CD8-positive, alpha-beta memory T cell (primary cell): ENCODE measurements around the gene WIPI1. TPM values are rescaled to one million over a fixed set of nuclear protein-coding genes. Genes with fewer than 3 reads are reported as not detected.

Experiments
- CTCF ChIA-PET: fragments of 350-600 bp; sonication (Branson Sonifier 250); formaldehyde crosslinking; loops from one replicate; lab custom pipeline; 2021; ENCODE audit warnings: antibody characterized with exemption; lab: Charles Lee
- POLR2A ChIA-PET: fragments of 350-600 bp; sonication (Branson Sonifier 250); formaldehyde crosslinking; loops from one replicate; lab custom pipeline; 2021; ENCODE audit warnings: antibody characterized with exemption; lab: Charles Lee
- DNase-seq, 5 donors: peaks; one replicate each; pipeline versions ENCODE4 v3.0.0 to v3.0.0-alpha.2; 2020 to 2022; ENCODE audit warnings: mixed read lengths in 1 of 5
- H3K27ac ChIP-seq: one replicate; pipeline ENCODE4 v1.7.0; 2013; ENCODE audit warnings: low read depth, mild to moderate bottlenecking, low read length, moderate library complexity
- H3K27me3 ChIP-seq: 2 replicates; pipeline ENCODE4 v1.7.0; 2013; ENCODE audit warnings: low read length, mild to moderate bottlenecking; ENCODE audit not compliant: insufficient read depth, poor library complexity, severe bottlenecking
- H3K36me3 ChIP-seq: 2 replicates; pipeline ENCODE4 v1.7.0; 2013; ENCODE audit warnings: mild to moderate bottlenecking, low read length, moderate library complexity; ENCODE audit not compliant: insufficient read depth
- H3K4me1 ChIP-seq: 2 replicates; pipeline ENCODE4 v1.7.0; 2013; ENCODE audit warnings: mild to moderate bottlenecking, low read length, moderate library complexity; ENCODE audit not compliant: insufficient read depth
- H3K4me3 ChIP-seq: 2 replicates; pipeline ENCODE4 v1.7.0; 2013; ENCODE audit warnings: mild to moderate bottlenecking, low read length
- H3K9me3 ChIP-seq: 2 replicates; pipeline ENCODE4 v1.7.0; 2013; ENCODE audit warnings: mild to moderate bottlenecking, low read length
- H3K27ac Mint-ChIP-seq, 8 donors: one replicate each; pipeline ENCODE4 v1.8.0; 2020 to 2021; ENCODE audit warnings: mixed read lengths in 8 of 8, mild to moderate bottlenecking in 6 of 8, inconsistent platforms in 3 of 8, moderate library complexity in 3 of 8
- H3K27me3 Mint-ChIP-seq, 2 donors: one replicate each; pipeline ENCODE4 v1.8.0; 2020 to 2021; ENCODE audit warnings: mixed read lengths in 2 of 2, mild to moderate bottlenecking in 1 of 2, moderate library complexity in 1 of 2
- H3K36me3 Mint-ChIP-seq, 3 donors: one replicate each; pipeline ENCODE4 v1.8.0; 2020 to 2021; ENCODE audit warnings: mixed read lengths in 3 of 3, inconsistent platforms in 1 of 3, mild to moderate bottlenecking in 1 of 3
- H3K4me1 Mint-ChIP-seq, 3 donors: one replicate each; pipeline ENCODE4 v1.8.0; 2020 to 2021; ENCODE audit warnings: mixed read lengths in 3 of 3, inconsistent platforms in 1 of 3, mild to moderate bottlenecking in 1 of 3
- H3K4me3 Mint-ChIP-seq, 7 donors: one replicate each; pipeline ENCODE4 v1.8.0; 2020 to 2021; ENCODE audit warnings: mixed read lengths in 7 of 7, mild to moderate bottlenecking in 6 of 7, moderate library complexity in 4 of 7, inconsistent platforms in 2 of 7
- H3K9me3 Mint-ChIP-seq, 5 donors: one replicate each; pipeline ENCODE4 v1.8.0; 2020 to 2022; ENCODE audit warnings: mixed read lengths in 5 of 5, mild to moderate bottlenecking in 3 of 5, moderate library complexity in 2 of 5, inconsistent platforms in 1 of 5
- polyA plus RNA-seq: library from polyadenylated mRNA; unstranded; fragments of 300-500 nt; fragmentation: Illumina TruSeq; gene quantifications from one replicate; pipeline ENCODE4 v1.2.3, GENCODE V29; 2021
- total RNA-seq, 2 experiments: library from RNA; stranded (reverse); gene quantifications; one replicate each; pipeline ENCODE4 v1.2.3, GENCODE V29; 2021

The WIPI1 gene
- total and polyA plus RNA-seq, 3 experiments from 2014 or later, result 8.2 to 10.3 (median 9.8) TPM

DNA sequence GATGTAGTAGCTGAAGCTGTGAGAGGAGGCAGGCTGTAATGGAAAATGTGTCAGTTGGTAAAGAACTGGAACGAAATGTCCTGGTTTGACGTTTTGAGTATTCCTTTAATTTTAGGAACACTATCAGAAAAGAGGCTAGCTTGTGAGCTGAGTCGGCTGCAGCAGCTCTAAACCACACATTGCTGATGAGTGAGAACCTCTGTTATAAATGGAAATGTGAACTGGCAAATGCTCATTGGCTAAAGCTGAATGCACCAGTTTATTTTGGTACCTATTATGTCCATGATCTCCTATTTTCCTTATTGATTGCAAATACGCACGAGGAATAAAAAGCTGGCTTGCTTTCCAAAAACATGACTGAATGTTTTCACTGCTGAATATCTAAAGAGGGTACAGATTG lies 11.0 kb upstream of the WIPI1 start:
- Histone ChIP-seq H3K4me3 (no peak overlapping the region), H3K27me3 (no peaks in the 10 kb centered on the region), H3K27ac (no peak overlapping the region), H3K36me3 (no peaks in the 10 kb centered on the region), H3K9me3 (no peaks in the 10 kb centered on the region), H3K4me1 (no peaks in the 10 kb centered on the region)
- H3K27ac Mint-ChIP-seq, result no peak overlapping the region
- H3K4me3 Mint-ChIP-seq, result no peak overlapping the region
- H3K9me3 Mint-ChIP-seq, result no peaks in the 10 kb centered on the region
- peaks cover 0 to 3% (median 0%) of the 10 kb centered on the region in 3 donors for H3K4me1 Mint-ChIP-seq
- no peaks in the 10 kb centered on the region for H3K36me3 Mint-ChIP-seq
- peaks cover 5 to 26% of the 10 kb centered on the region in 2 donors for H3K27me3 Mint-ChIP-seq
- ChIA-PET CTCF (interaction anchor here (0.7 to 1.7 kb wide), 4 partner anchors 10 to 219 kb away, joined by 3 to 9 read pairs (median 3); no protein-coding TSS in a partner anchor), POLR2A (interaction anchor here (0.6 kb wide), 1 partner anchor 330 kb away, joined by 3 read pairs; no protein-coding TSS in a partner anchor)
- DNase-seq, result no peak

DNA sequence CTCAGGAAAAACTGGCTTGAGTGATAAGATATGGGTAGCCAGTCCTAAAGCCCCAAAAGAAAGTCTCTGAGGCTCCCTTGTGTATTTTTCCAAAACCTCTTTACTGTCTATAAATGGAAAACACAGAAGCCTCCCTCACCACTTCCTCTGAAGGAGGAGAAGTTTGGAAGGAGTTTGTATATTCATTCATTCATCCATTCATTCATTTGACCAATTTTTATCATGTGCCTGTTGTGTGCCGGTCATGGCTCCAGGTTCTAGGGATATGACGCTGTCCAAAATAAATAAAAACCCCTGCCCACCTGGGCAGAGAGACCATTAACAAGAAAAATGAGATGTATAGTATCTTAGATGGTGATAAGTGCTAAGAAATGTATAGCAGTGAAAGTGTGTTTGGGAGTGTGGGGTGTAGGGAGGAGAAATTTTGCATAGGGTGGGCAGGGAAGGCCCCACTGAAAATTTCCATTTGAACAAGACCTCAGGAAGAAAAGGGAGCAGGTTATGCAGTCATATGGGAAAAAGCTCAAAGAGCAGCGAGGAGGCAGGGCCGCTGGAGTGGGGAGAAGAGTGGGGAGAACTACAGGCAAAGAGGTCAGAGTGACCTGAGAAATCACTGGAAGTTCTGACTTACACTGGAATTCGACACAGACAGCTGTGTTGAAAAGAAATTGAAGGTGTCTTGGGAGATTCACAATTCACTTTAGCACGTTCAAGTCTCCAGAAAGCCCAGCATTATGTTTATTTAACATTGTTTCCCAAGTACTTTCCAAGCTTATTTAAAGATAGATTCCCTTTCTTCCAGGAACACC lies 6.1 kb upstream of the WIPI1 start:
- H3K4me3 ChIP-seq, result no peak overlapping the region

DNA sequence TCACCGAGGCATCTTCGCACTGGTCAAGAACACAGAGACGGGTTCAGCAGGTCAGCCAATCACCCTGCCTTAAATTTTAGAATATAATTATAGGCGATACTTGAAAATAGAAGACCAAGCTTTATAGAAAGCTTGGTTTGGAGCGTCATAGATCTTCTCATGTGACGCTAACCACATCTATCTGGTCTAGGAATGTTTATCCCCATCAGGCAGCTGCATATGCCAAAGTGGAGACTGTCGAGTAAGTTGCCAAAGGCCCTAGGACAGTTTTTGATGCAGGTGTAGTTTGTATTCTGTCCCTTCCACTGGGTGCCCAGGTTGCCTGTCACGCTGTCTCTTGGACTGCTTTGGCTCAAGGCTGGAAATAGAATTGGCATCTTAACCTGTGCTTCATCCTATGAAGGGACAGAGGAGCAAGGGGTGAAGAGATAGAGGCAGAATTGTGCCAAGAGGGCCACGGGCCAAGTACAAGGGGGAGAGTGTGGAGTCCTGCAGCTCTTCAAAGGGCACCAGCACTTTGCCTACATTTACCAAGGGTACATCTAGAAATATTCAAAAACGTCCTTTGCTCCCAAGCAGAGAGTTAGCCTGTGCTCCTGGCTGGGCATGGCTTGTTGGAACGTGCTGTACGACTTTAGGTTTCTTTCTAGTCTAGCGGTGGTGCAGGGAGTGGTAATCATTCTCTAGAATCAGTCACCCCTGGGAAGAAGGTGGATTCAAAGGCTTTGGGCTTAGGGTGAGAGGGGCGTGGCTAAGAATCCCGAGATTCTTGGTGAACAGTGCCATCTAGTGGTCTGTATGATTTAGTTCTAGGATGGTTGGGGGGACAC lies 5.3 kb upstream of the WIPI1 start:
- peaks cover 48 to 55% (median 53%) of the 10 kb centered on the region in 3 donors for H3K4me1 Mint-ChIP-seq
- H3K4me3 ChIP-seq, result no peak overlapping the region
- H3K27ac Mint-ChIP-seq, result peak overlapping the region in 7 of 8 donors; percentile 3 to 71 (median 65)
- ChIA-PET POLR2A (no interaction called here), CTCF (interaction anchor here (0.6 to 5.9 kb wide), 10 partner anchors 25 to 282 kb away, joined by 3 to 48 read pairs (median 3); no protein-coding TSS in a partner anchor)
- H3K27me3 ChIP-seq, result no peaks in the 10 kb centered on the region
- no peaks in the 10 kb centered on the region for H3K9me3 ChIP-seq
- H3K4me3 Mint-ChIP-seq, result peak overlapping the region in 3 of 7 donors; percentile 4 to 64 (median 55)
- no peak overlapping the region for H3K27ac ChIP-seq
- peaks cover 46% of the 10 kb centered on the region for H3K4me1 ChIP-seq
- no peaks in the 10 kb centered on the region for H3K9me3 Mint-ChIP-seq
- peaks cover 2% of the 10 kb centered on the region in 2 donors for H3K27me3 Mint-ChIP-seq
- DNase-seq, result peak; percentile 46 to 75 (median 72)
- no peaks in the 10 kb centered on the region for H3K36me3 Mint-ChIP-seq
- no peaks in the 10 kb centered on the region for H3K36me3 ChIP-seq

More for the DNA sequence above, 6.1 kb upstream of the WIPI1 start:
- ChIA-PET CTCF (interaction anchor here (1.2 to 1.6 kb wide), 8 partner anchors 16 to 406 kb away, joined by 3 to 4 read pairs (median 3); partner anchors contain the start of gene AMZ2), POLR2A (no interaction called here)
- Mint-ChIP-seq H3K9me3 (no peaks in the 10 kb centered on the region), H3K36me3 (no peaks in the 10 kb centered on the region), H3K4me1 (peaks cover 40 to 48% (median 45%) of the 10 kb centered on the region in 3 donors), H3K4me3 (peak overlapping the region in 1 of 7 donors; percentile 4), H3K27me3 (peaks cover 2 to 10% of the 10 kb centered on the region in 2 donors), H3K27ac (peak overlapping the region in 4 of 8 donors; percentile 3 to 86 (median 22))
- no peaks in the 10 kb centered on the region for H3K9me3 ChIP-seq
- H3K27me3 ChIP-seq, result no peaks in the 10 kb centered on the region
- no peaks in the 10 kb centered on the region for H3K36me3 ChIP-seq
- H3K4me1 ChIP-seq, result peaks cover 41% of the 10 kb centered on the region
- H3K27ac ChIP-seq, result no peak overlapping the region
- no peak for DNase-seq

DNA sequence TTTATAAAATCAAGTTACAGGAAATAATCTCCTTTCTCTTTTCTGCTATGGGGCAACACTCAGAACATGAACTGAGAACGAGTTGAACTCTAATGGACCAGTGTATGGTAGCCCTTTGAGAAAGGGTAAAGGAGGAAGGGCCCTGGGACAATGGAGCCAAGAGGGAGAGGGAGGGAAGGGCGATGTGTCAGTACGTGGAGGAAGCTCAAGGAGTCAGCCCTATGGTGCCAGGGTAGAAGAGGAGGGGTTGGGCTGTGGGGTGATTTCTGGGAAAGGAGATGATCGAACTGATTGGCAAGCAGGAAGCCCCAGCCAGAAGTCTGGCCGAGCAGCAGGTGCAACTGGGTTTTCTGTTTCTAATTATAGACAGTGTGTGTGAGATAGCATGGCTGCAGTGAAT lies 4.3 kb upstream of the WIPI1 start:
- Histone ChIP-seq H3K27me3 (no peaks in the 10 kb centered on the region), H3K36me3 (no peaks in the 10 kb centered on the region), H3K4me3 (no peak overlapping the region), H3K27ac (no peak overlapping the region), H3K9me3 (no peaks in the 10 kb centered on the region), H3K4me1 (peaks cover 50% of the 10 kb centered on the region)
- peak overlapping the region in 4 of 7 donors; percentile 4 to 49 (median 12) for H3K4me3 Mint-ChIP-seq
- H3K9me3 Mint-ChIP-seq, result no peaks in the 10 kb centered on the region
- no peaks in the 10 kb centered on the region for H3K36me3 Mint-ChIP-seq
- peak overlapping the region in 7 of 8 donors; percentile 2 to 88 (median 79) for H3K27ac Mint-ChIP-seq
- peaks cover 0 to 2% of the 10 kb centered on the region in 2 donors for H3K27me3 Mint-ChIP-seq
- POLR2A ChIA-PET, result interaction anchor here (1.7 to 4.9 kb wide), 2 partner anchors 24 to 170 kb away, joined by 5 to 42 read pairs; partner anchors contain the start of genes ARSG and SLC16A6
- no peak for DNase-seq
- H3K4me1 Mint-ChIP-seq, result peaks cover 53 to 60% (median 57%) of the 10 kb centered on the region in 3 donors
- CTCF ChIA-PET, result interaction anchor here (0.7 to 5.9 kb wide), 6 partner anchors 79 to 281 kb away, joined by 3 to 48 read pairs (median 4); no protein-coding TSS in a partner anchor

- Histone ChIP-seq H3K9me3 (no peaks in the 10 kb centered on the region), H3K36me3 (no peaks in the 10 kb centered on the region), H3K4me3 (no peak overlapping the region), H3K27ac (no peak overlapping the region), H3K4me1 (peaks cover 55% of the 10 kb centered on the region), H3K27me3 (no peaks in the 10 kb centered on the region)
- DNase-seq, result no peak
- H3K4me1 Mint-ChIP-seq, result peaks cover 57 to 65% (median 62%) of the 10 kb centered on the region in 3 donors
- CTCF ChIA-PET, result interaction anchor here (0.7 to 5.9 kb wide), 12 partner anchors 16 to 499 kb away, joined by 3 to 48 read pairs (median 4); no protein-coding TSS in a partner anchor
- H3K4me3 Mint-ChIP-seq, result peak overlapping the region in 5 of 7 donors; percentile 3 to 68 (median 41)
- H3K9me3 Mint-ChIP-seq, result no peaks in the 10 kb centered on the region
- POLR2A ChIA-PET, result interaction anchor here (0.6 to 4.9 kb wide), 6 partner anchors 24 to 279 kb away, joined by 3 to 42 read pairs (median 4); partner anchors contain the start of genes ARSG and SLC16A6
- H3K27ac Mint-ChIP-seq, result peak overlapping the region in 7 of 8 donors; percentile 70 to 88 (median 82)
- peaks cover 0 to 2% of the 10 kb centered on the region in 2 donors for H3K27me3 Mint-ChIP-seq
- no peaks in the 10 kb centered on the region for H3K36me3 Mint-ChIP-seq
Observed at GRCh38 chr17:68461122-68461539, 3.8 kb upstream of the WIPI1 start.

- H3K9me3 ChIP-seq, result no peaks in the 10 kb centered on the region
- Mint-ChIP-seq H3K27ac (peak overlapping the region; percentile 55 to 88 (median 81)), H3K4me1 (peaks cover 61 to 66% (median 66%) of the 10 kb centered on the region in 3 donors), H3K4me3 (peak overlapping the region; percentile 3 to 68 (median 38)), H3K27me3 (peaks cover 0 to 2% of the 10 kb centered on the region in 2 donors), H3K36me3 (no peaks in the 10 kb centered on the region), H3K9me3 (no peaks in the 10 kb centered on the region)
- no peak overlapping the region for H3K4me3 ChIP-seq
- H3K4me1 ChIP-seq, result peaks cover 57% of the 10 kb centered on the region
- H3K27me3 ChIP-seq, result no peaks in the 10 kb centered on the region
- no peak overlapping the region for H3K27ac ChIP-seq
- ChIA-PET POLR2A (interaction anchor here (0.6 to 4.9 kb wide), 8 partner anchors 23 to 505 kb away, joined by 3 to 42 read pairs (median 5); partner anchors contain the start of genes AMZ2, ARSG and SLC16A6), CTCF (interaction anchor here (0.7 to 5.9 kb wide), 15 partner anchors 16 to 499 kb away, joined by 3 to 48 read pairs (median 4); no protein-coding TSS in a partner anchor)
- peak in 4 of 5 donors; percentile 12 to 66 (median 64) for DNase-seq
- H3K36me3 ChIP-seq, result no peaks in the 10 kb centered on the region
Observed at GRCh38 chr17:68460715-68461114, 3.4 kb upstream of the WIPI1 start.

DNA sequence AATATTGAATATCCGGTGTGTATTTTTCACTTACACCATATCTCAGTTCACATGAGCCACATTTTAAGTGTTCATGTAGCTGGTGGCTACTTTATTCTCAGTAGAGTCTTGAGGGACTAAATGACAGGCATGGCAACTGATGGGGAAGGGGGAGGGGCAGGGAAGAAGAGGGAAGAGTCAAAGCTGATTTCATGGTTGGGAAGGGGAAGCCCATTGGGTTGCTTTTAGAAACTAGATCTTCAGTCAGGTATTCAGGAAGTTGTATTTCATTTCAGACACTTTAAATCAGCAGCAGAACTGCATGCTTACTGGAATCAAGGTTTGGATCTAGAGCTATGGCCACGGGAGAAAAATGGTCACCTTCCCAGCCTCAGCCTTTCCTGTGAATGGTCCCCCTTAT lies 2.9 kb upstream of the WIPI1 start:
- peaks cover 62 to 69% (median 69%) of the 10 kb centered on the region in 3 donors for H3K4me1 Mint-ChIP-seq
- H3K27me3 Mint-ChIP-seq, result peaks cover 0 to 2% of the 10 kb centered on the region in 2 donors
- H3K27ac Mint-ChIP-seq, result peak overlapping the region; percentile 55 to 88 (median 81)
- H3K9me3 Mint-ChIP-seq, result no peaks in the 10 kb centered on the region
- no peak for DNase-seq
- Histone ChIP-seq H3K4me1 (peaks cover 57% of the 10 kb centered on the region), H3K4me3 (no peak overlapping the region), H3K27ac (peak overlapping the region; percentile 2), H3K36me3 (no peaks in the 10 kb centered on the region), H3K27me3 (no peaks in the 10 kb centered on the region), H3K9me3 (no peaks in the 10 kb centered on the region)
- no peaks in the 10 kb centered on the region for H3K36me3 Mint-ChIP-seq
- ChIA-PET POLR2A (interaction anchor here (0.6 to 4.9 kb wide), 6 partner anchors 169 to 504 kb away, joined by 3 to 42 read pairs (median 6); partner anchors contain the start of genes AMZ2, ARSG and SLC16A6), CTCF (interaction anchor here (0.8 to 5.9 kb wide), 15 partner anchors 15 to 498 kb away, joined by 3 to 48 read pairs (median 4); partner anchors contain the start of genes ARSG and SLC16A6)
- H3K4me3 Mint-ChIP-seq, result peak overlapping the region; percentile 3 to 74 (median 38)
